ENCODE measurements around the gene CEP68. TPM values are rescaled to one million over a fixed set of nuclear protein-coding genes. Genes with fewer than 3 reads are reported as not detected.

The CEP68 gene
- total and polyA plus RNA-seq, 2 donors (not counting 1 experiment from before 2014, with no cell fraction given), result 8.5 to 12.7 TPM

DNA sequence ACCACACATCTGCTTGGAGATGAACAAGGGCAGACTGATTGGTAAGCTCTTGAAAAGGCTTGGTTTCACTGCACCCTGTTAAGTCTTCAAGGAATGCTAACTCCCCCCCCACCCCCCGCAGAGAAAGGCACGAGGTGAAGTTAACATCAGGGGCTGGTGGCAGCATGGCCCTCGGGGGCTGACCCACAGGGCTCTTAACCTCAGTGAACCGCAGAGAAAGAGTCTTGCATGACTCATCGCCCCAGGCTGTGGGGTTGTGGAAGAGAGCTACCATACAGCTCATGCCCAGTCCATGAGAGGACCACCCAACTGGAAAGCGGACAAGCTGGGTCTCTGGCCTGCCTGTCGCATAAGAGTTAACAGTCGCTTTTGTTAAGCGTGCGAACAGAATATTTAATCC is 10.6 kb upstream of the CEP68 start:
- TF ChIP-seq, protein P1, sequence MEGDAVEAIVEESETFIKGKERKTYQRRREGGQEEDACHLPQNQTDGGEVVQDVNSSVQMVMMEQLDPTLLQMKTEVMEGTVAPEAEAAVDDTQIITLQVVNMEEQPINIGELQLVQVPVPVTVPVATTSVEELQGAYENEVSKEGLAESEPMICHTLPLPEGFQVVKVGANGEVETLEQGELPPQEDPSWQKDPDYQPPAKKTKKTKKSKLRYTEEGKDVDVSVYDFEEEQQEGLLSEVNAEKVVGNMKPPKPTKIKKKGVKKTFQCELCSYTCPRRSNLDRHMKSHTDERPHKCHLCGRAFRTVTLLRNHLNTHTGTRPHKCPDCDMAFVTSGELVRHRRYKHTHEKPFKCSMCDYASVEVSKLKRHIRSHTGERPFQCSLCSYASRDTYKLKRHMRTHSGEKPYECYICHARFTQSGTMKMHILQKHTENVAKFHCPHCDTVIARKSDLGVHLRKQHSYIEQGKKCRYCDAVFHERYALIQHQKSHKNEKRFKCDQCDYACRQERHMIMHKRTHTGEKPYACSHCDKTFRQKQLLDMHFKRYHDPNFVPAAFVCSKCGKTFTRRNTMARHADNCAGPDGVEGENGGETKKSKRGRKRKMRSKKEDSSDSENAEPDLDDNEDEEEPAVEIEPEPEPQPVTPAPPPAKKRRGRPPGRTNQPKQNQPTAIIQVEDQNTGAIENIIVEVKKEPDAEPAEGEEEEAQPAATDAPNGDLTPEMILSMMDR (conservative IDR thresholded peaks at IDR 0.05 in 1 of 2, IDR thresholded peaks at IDR 0.05 in 1 of 2; ENCODE audit: low read depth in 1 of 2, low read length in 2 of 2), result no peak
- TF ChIP-seq EZH2 (IDR thresholded peaks at IDR 0.05; ENCODE audit: low read length, missing control alignments), result no peak
- DNase-seq (ENCODE audit: low read depth in 2 of 2), result peak in 1 of 2 donors; percentile 44
- Histone ChIP-seq H3K9ac (ENCODE audit: insufficient read depth, low read length) (no peak overlapping the region), H3K36me3 (ENCODE audit: control insufficient read depth, insufficient read depth, low read length) (no peaks in the 10 kb centered on the region), H3K4me1 (ENCODE audit: control insufficient read depth, extremely low read depth, insufficient read depth, low read length) (no peaks in the 10 kb centered on the region), H3K4me2 (ENCODE audit: extremely low read depth, insufficient read depth, low read length) (no peak overlapping the region), H2AFZ (ENCODE audit: low read length) (no peak overlapping the region), H3K9me3 (ENCODE audit: control insufficient read depth, insufficient read depth, low read depth, low read length) (no peaks in the 10 kb centered on the region), H4K20me1 (ENCODE audit: control insufficient read depth, extremely low read depth, insufficient read depth, low read length) (no peaks in the 10 kb centered on the region), H3K79me2 (ENCODE audit: control insufficient read depth, insufficient read depth, low read length) (no peaks in the 10 kb centered on the region), H3K27ac (ENCODE audit: insufficient read depth, low read length) (no peak overlapping the region), H3K27me3 (ENCODE audit: control insufficient read depth, insufficient read depth, low read length) (peaks cover 5% of the 10 kb centered on the region), H3K4me3 (replicated peaks in 1 of 4; ENCODE audit: control extremely low read depth in 1 of 4, insufficient read depth in 1 of 4, low read depth in 3 of 4, low read length in 4 of 4) (no peak overlapping the region)

DNA sequence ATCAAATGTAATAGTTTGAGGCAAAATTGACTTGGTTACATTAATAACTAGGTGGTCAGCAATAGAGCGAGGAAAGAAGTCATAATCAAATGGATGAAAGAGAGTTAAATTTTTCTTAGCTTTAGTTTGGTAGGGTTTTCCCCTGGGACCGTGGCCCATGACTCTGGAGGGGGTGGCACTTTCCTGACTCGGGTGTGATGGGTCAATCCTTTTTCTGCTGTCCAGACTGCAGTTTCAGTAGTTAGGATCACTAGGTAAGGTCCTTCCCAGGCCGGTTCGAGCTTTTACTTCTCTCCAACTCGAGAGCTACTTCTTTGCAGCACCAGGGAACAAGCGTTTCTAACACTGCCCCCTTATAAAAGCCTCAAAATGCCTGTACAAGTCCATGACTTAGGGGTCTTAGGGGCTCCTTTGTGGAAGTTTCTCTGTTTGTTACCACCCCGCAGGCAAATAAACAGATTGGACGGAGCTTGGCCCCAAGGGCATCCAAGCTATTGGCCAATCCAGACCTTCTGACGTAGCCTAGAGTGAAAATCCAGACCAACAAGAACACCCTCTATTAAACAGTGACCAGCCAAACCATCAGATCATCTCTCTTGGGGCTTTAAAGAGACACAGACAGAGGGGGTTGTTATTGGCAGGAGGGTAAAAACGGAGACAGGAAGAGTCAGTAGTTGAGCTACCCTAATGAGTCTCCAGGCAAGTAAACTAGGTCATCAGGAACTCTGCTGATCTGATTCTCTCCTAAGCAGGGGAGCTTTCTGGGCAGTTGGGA is 9.4 kb upstream of the CEP68 start:
- TF ChIP-seq EZH2 (IDR thresholded peaks at IDR 0.05; ENCODE audit: low read length, missing control alignments), result no peak
- TF ChIP-seq, protein P1 (conservative IDR thresholded peaks at IDR 0.05 in 1 of 2, IDR thresholded peaks at IDR 0.05 in 1 of 2; ENCODE audit: low read depth in 1 of 2, low read length in 2 of 2), result no peak

DNA sequence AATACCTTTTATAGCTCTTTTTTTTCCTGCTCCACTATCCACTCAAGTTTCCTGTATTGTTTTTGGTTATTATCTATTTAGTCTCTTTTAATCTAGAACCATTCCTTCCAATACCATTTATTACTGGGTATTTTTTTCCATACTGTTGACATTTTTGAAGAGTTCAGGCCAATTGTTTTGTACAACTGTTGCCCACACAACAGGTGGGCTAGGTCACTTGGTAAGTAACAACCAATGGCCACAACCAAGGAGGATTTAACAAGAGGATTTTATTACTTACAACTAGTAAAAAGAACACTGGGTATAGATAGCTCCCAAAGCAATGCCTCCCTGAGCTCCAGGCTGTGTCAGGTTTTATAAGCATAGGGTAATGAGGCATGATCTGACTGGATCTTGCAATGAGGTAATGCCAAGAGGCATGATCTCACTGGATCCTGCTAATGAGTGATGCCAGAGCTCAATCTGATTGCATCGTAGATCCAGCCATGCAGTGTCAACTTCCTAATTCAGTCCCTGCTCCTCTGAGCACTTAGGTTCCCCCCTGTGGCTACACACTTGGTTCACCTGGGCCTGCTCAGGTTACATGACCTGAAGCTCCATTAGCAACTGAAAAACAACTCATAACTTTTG is 7.1 kb upstream of the CEP68 start:
- no peak overlapping the region for H3K27ac ChIP-seq (ENCODE audit: insufficient read depth, low read length)

More for the DNA sequence above, 9.4 kb upstream of the CEP68 start:
- Histone ChIP-seq H3K4me2 (ENCODE audit: extremely low read depth, insufficient read depth, low read length) (no peak overlapping the region), H3K79me2 (ENCODE audit: control insufficient read depth, insufficient read depth, low read length) (no peaks in the 10 kb centered on the region), H3K9me3 (ENCODE audit: control insufficient read depth, insufficient read depth, low read depth, low read length) (no peaks in the 10 kb centered on the region), H3K36me3 (ENCODE audit: control insufficient read depth, insufficient read depth, low read length) (no peaks in the 10 kb centered on the region), H3K4me3 (replicated peaks in 1 of 4; ENCODE audit: control extremely low read depth in 1 of 4, insufficient read depth in 1 of 4, low read depth in 3 of 4, low read length in 4 of 4) (no peak overlapping the region), H3K27ac (ENCODE audit: insufficient read depth, low read length) (no peak overlapping the region), H3K9ac (ENCODE audit: insufficient read depth, low read length) (no peak overlapping the region), H3K4me1 (ENCODE audit: control insufficient read depth, extremely low read depth, insufficient read depth, low read length) (no peaks in the 10 kb centered on the region), H4K20me1 (ENCODE audit: control insufficient read depth, extremely low read depth, insufficient read depth, low read length) (no peaks in the 10 kb centered on the region), H2AFZ (ENCODE audit: low read length) (no peak overlapping the region), H3K27me3 (ENCODE audit: control insufficient read depth, insufficient read depth, low read length) (peaks cover 5% of the 10 kb centered on the region)
- no peak for DNase-seq (ENCODE audit: low read depth in 2 of 2)

More for the DNA sequence above, 7.1 kb upstream of the CEP68 start:
- TF ChIP-seq EZH2 (IDR thresholded peaks at IDR 0.05; ENCODE audit: low read length, missing control alignments), result no peak
- TF ChIP-seq, protein P1 (conservative IDR thresholded peaks at IDR 0.05 in 1 of 2, IDR thresholded peaks at IDR 0.05 in 1 of 2; ENCODE audit: low read depth in 1 of 2, low read length in 2 of 2), result no peak
- no peak overlapping the region for H2AFZ ChIP-seq (ENCODE audit: low read length)
- H3K36me3 ChIP-seq (ENCODE audit: control insufficient read depth, insufficient read depth, low read length), result no peaks in the 10 kb centered on the region
- H3K9ac ChIP-seq (ENCODE audit: insufficient read depth, low read length), result no peak overlapping the region
- DNase-seq (ENCODE audit: low read depth in 2 of 2), result no peak
- no peak overlapping the region for H3K4me2 ChIP-seq (ENCODE audit: extremely low read depth, insufficient read depth, low read length)
- H3K4me1 ChIP-seq (ENCODE audit: control insufficient read depth, extremely low read depth, insufficient read depth, low read length), result no peaks in the 10 kb centered on the region
- no peaks in the 10 kb centered on the region for H4K20me1 ChIP-seq (ENCODE audit: control insufficient read depth, extremely low read depth, insufficient read depth, low read length)
- no peaks in the 10 kb centered on the region for H3K79me2 ChIP-seq (ENCODE audit: control insufficient read depth, insufficient read depth, low read length)
- no peak overlapping the region for H3K4me3 ChIP-seq (replicated peaks in 1 of 4; ENCODE audit: control extremely low read depth in 1 of 4, insufficient read depth in 1 of 4, low read depth in 3 of 4, low read length in 4 of 4)
- peaks cover 5% of the 10 kb centered on the region for H3K27me3 ChIP-seq (ENCODE audit: control insufficient read depth, insufficient read depth, low read length)
- H3K9me3 ChIP-seq (ENCODE audit: control insufficient read depth, insufficient read depth, low read depth, low read length), result no peaks in the 10 kb centered on the region
